GM12892 (cell line): ENCODE data around the gene SSUH2.

Experiments
- POLR2A ChIP-seq: IDR thresholded peaks from 2 replicates; pipeline ENCODE4 v1.6.1; 2011; ENCODE audit warnings: low read depth, low read length, control low read depth
- POLR2AphosphoS5 ChIP-seq: IDR thresholded peaks from 2 replicates; pipeline ENCODE4 v1.6.1; 2011; ENCODE audit warnings: low read depth, low read length, control low read depth
- TAF1 ChIP-seq: IDR thresholded peaks from 2 replicates; pipeline ENCODE4 v1.6.1; 2011; ENCODE audit warnings: low read depth, mild to moderate bottlenecking, control low read depth, low read length, borderline replicate concordance

DNA sequence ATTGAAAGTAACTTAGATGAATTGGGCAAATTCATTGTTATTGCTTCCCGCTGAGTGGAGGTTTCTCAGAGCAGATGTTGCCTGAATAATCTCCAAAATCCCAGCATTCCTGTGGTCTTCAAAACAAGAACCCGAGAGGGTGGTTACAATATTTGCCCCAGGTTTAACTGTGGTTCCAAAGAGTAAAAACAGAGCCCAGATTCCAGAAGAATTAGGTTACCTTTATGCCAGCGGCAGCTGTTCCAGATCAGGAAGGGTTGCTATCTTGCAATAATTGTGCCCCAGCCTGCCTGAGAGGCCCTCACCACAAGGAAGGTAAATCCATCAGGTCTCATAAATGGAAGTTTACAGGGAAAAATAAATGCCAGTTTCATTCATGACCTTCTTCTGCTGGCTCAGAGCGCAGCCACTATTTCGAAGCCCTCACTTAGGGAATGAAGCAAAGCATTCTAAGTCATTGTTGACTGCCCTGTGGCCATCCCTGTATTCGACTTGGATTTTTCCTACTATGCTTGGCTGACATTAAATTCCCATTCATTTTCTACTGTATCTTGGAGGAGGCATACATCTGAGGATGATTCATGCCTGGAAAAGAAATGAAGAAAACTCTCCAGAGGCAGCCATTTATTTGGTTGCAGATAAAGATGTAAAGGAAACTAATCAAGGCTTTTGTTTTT is 54.6 kb downstream of the SSUH2 start:
- TF ChIP-seq POLR2A (no peak), TAF1 (no peak), POLR2AphosphoS5 (no peak)
